GM18858 (cell line): ENCODE data around the gene USP48.
"Not testable (repeated sequence)": the region's sequence is repeated elsewhere in the genome, so short reads cannot be mapped to it uniquely, and the experiment has no call there.

Experiments used
- ATAC-seq: cut with Tn5 transposase; IDR thresholded peaks from one replicate; pipeline ENCODE4 v1.9.1; 2021; ENCODE audit not compliant: unreplicated experiment

The USP48 gene

DNA sequence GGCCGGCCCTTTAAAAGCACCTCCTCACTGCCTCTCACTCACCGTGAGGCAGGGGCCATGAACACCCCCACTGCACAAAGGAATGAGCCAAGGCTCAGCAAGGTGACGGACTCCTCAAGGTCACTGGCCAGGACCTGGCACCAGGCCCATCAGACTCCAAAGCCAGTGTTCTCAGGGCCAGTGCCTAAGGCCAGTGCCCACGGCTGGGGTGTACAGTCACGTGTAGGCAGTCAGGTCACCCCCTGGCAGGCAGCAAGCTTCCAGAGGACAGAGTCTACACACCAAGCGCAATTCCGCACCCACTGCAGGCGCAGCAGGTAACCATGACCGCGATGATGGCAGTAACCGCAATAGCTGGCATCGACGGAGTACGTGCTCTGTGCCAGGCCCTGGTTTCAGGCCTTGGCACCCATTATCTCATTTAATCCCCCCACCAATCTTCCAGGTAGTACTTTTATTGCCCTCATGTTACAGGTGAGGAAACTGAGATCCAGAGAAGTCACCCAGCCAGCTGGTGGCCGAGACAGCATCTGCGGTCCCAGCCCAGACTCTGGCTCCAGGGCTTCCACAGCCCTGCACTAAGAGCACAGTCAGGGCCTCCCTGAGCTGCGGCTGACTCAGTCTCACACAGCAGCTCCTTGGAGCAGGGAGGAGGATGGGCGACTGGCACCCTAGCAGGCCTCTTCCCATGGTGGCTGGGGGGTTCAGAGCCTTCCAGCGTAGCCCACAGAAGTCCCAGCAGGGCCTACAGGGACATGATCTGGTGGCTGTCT lies 140.8 kb downstream of the USP48 start:
- ATAC-seq, result no peak

DNA sequence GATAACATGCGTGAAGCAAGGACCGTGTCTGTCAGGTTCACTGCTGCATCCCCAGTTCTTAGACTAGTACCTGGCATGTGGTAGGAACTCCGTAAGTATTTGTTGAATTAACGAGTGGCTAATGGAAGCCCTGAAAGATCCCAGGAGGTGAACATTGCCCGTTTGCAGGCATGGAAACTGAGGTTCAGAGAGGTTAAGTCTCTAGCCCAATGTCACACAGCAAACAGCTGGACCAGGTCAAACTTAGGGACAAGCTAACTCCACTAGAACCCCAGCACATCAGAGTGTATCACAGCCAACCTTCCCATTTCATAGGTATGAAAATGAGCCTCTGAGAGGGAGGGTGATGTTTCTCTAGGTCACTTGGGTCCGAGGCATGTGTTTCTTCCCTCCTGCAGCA lies 141.4 kb downstream of the USP48 start:
- no peak for ATAC-seq

DNA sequence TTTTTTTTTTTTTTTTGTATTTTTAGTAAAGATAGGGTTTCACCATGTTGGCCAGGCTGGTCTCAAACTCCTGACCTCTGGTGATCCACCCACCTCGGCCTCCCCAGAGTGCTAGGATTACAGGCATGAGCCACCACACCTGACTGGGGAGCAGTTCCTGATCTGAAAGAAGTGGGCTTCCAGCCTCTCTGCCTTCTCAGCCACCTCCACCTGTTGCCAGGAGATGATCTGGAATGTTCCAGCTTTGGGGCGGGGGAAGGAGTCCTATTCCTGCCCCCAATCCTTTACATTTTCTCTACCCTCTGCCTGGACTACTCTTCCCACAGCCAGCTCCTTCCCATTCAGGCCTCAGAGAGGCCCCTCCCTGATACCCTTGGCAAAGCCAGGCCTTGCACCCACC lies 141.9 kb downstream of the USP48 start:
- no peak for ATAC-seq

DNA sequence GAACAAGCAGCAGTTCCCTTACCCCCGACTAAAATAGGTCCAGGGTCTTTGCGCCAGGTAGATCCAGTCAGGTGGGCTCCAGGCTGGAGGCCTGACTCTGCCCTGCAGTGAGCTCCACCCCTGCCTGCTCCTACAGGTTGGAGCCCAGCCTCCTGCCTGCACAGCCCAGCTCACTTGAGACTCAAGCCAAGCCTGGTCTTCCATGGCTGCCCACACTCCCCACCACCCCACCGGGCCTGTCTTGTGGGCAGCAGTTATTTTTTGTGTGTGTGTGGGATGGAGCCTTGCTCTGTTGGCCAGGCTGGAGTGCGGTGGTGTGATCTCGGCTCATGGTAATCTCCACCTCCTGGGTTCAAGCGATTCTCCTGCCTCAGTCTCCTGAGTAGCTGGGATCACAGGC lies 142.3 kb downstream of the USP48 start:
- ATAC-seq, result no peak

DNA sequence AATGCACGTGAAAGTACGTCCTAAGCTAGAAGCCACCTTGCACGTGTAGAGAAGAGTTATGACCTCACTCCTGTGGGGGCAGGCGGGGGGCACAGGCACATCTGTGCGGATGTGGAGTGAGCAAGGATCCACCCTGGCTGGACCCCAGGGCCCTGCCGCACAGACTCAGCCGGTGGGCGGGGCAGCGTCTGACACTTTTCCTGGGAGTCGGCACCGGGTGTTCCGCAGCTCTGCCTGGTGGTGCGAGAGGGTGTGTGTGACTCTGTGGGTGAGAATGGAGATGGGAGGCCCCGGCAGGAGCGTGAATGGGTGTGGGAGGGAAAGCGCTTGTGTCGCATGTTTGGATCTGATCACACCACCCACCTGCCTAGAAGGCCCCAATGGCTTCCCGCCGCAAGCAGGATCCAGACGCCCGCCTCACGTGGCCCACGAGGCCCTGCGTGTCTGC lies 143.3 kb downstream of the USP48 start:
- no peak for ATAC-seq

DNA sequence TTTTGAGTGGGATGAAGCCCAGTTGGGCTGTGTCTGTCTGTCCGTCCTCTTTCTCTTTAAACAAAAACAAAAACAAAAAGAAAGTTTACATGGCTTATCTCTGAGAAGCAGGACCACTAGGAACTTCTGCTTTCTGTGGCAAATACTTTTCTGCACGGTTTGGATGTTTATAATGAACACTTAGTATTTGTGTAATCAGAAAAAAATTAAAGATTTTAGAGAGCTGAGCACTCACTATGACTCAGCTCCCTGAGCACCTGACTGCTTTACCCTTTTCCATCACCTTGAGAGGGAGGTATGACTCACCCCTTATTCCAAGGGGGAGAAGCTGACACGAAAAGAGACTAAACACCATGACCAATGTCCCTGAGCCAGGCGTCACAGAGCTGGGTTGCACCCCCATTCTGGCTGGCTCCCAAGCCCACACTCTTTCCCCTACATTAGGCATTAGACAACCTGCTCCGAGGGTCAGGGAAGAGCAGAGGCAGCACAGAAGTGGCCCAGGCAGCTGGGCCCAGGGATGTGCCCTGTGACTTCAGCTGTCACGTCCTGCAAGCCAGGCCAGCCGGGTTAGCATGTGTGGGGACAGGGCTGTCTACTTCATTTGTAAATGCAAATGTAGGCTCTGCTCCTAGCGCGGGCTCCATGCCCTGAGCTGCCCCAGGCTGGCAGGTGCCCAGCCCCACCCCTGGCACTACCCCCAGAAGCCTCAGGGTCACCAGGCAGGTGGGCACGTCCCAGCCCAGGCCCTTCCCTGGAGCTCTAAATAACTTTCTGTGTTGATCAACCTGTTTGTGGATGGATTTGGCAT lies 144.2 kb downstream of the USP48 start:
- no peak for ATAC-seq

DNA sequence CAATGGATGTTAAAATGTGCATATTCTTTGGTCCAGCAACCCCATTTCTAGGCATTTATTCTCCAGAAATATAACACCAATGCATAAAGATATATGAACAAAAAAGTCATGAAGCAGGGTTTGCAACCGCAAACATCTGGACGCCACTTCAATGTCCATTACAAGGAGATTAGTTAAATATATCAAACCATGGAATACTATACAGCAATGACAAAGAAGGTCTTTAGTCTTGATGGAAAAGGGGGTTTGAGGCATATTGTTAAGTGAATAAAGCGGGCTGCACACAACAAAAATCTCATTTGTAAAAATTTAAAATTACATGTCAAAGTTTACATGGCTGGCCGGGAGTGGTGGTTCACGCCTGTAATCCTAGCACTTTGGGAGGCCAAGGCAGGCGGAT lies 145.4 kb downstream of the USP48 start:
- ATAC-seq, result no peak

DNA sequence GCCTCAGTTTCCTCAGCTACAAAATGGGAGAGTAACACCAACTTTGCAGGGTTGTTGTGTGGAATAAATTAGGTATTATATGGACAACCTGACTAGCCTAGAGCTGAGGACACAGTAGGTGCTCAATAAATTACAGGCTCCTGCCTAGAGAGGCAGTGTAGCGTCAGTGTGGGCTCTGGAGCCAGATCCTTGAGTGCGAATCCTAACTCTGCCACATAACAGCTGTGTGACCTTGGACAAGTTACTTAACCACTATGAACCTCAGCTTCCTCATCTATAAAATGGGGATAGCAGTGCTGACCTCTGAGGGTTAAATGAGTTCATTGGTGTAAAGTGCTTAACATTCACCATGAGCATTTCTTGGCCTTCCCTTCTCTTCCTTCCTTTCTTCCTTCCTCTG lies 146.9 kb downstream of the USP48 start:
- ATAC-seq, result no peak

DNA sequence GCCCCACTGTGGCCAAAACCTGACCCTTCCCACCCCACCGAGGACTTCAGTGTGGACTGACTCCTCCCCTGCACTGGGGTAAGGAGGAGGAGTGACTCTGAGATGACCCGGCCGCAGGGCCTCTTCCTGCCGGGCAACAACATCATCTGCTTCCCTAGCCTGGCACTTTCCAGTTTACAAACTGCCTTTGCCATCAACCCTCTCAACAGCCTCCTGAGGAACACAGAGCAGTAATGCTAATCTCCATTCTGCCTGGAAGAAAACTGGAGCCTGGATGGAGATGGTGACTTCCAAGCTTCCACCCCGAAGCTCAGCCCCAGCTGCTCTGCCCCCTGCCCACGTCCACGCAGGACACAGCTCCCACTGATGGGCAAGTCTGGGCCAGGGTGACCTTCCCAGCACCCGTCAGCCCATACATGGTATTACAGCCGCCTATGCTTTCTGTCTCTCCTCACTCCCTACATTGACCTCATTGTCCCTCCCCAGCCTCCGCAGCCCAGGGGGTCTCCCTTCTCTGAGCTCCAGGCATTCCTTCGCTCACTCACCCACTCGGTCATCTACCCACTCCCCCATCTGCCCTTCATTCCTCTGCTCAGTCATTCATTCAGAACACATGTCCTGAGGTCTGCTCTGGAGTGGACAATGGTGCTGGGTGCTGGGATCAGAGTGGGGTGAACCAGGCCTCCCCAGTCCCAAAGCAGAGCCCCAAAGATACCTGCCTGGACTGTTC lies 148.0 kb downstream of the USP48 start:
- no peak for ATAC-seq

DNA sequence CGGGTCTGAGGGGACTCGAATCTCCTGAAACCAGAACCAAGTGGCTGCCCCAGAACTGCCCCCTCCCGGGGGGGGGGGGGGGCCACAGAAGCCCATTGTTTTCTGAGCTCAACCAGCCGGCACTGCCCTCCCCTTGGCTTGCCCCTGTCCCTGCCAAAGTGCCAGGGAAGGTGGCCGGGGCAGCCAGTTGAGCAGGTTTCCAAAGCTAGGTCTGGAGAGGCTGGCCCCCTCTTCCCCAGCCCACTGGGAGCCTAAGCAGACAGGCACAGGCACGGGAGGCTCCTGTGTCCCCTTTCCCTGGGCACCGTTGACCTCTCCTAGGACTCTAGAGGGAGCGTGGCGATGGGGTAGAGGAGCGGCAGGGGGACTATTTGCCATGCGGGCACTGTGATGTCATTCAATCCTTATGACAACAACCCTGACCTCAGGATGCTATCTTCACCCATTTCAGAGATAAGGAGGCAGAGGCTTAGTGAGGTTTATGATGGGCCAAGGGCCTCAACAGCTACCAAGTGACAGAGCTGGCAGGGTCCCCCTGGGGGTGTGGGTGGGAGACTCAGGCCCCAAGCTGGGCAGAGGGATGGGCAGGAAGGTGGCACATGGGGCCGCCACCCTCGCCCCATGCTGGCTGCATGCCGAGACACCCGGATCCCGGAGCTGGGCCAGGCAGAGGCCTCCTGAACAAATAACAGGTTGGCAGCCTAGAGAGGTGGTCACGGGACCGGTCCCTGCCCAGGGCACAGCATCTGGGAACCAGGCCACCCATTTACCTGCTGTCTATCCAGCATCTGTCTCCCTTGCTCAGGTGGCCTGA lies 148.8 kb downstream of the USP48 start:
- no peak for ATAC-seq

DNA sequence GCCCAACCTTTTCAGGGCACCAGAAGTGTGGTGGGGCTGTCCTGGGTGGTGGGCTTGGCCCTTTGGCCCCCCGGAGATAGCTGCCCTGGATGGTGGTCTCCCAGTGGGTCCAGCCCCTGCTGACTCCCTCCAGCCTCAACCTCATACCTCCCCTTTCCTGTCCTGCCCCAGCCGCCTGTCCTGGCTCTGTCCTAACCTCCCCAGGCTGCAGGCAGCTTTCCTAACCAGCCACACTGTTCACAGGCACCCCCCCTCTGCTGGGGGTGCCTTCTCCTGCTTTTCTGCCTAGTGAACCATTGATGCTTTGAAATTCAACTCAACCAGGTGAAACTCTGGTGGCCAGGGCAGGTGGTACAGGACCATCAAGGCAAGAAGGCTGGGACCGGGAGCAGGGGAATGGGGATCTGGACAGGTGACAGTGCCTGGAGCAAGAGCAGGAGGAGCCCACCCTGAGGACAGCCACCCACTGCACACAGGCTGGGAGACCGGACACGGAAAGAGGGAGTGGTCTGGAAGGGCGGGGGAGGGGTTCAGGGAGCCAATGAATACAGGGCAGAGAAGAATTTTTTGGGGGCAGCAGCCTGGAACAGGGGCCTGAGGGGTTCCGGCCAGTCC lies 149.7 kb downstream of the USP48 start:
- ATAC-seq, result no peak

DNA sequence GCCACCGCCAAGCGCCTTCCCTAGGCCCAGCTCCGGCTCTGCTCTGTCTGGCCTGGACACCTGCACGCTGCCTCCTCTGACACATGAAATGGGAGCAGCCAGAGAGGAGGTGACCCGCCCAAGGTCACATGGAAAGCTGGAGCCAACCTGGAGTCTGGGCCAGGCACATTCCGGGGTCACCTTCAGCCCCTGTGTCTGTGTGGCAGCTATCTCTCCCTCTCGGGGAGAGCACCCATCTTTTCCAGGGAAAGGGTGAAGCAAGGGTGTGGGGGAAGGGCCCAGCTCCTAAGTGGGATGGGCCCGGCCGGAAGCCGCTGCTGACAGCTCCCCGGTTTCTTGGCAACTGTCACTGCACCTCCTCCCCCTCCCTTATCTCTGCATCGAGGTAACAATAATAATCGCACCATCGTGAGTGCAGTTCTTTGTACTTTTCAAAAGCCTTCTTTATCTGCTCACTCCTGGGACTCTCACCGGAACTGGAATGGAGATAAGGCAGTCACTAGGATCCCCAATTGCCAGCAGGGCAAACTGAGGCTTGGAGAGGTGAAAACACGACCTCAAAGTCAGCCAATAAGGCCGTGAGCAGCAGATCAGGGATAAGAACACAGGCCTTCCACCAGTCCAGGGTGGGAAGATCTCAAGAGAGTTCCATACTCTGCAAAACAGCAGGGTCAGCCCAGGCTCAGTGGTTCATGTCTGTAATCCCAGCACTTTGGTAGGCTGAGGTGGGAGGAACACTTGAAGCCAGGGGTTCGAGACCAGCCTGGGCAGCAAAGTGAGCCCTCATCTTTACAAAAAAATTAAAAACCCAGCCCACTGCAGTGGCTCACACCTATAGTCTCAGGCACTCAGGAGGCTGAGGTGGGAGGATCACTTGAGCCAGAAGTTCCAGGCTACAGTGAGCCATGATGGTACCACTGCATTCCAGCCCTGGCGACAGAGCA lies 150.7 kb downstream of the USP48 start:
- ATAC-seq, result no peak

DNA sequence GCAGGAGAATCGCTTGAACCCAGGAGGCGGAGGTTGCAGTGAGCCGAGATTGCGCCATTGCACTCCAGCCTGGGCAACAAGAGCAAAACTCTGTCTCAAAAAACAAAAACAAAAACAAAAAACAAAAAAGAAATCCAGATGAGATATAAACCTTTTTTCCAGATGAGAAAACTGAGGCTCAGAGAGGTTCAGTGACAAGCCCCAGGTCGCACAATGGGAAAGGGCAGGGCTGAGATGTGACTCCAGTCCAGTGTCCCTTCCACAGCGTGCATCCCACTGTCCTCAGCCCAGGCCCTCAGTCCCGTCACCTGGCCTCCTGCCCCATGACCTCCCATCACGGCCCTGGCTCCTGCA lies 151.4 kb downstream of the USP48 start:
- ATAC-seq, result not testable (repeated sequence)

DNA sequence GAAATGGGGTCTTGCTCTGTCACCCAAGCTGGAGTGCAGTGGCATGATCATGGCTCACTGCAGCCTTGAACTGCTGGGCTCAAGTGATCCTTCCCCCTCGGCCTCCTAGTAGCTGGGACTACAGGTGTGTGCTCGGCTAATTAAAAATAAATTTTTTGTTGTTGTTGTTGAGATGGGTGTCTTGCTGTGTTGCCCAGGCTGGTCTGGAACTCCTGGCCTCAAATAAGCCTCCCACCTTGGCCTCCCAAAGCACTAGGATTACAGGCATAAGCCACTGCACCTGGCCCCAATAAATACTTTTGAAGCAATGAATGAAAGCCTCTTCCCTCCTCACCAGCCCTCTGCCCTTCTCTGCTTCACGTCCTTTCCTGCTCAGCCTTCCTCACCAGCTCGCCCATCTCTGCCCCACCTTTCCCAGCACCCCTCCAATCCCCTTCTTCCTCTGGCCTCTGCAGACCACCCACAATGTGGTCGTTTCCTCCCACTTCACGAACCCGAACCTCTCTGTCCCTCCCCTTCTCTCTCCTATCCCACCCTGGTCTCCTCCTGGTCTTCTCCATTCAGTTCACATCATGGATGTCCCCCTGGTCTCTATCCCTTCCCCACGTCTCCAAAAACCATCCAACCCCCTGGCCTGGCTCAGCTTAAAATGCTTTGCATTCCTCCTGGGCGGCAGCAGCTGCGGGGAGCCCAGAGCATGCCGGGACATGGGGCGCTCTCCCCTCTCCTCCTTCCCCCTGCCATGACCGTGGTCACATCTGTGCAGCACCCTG lies 152.2 kb downstream of the USP48 start:
- ATAC-seq, result no peak

DNA sequence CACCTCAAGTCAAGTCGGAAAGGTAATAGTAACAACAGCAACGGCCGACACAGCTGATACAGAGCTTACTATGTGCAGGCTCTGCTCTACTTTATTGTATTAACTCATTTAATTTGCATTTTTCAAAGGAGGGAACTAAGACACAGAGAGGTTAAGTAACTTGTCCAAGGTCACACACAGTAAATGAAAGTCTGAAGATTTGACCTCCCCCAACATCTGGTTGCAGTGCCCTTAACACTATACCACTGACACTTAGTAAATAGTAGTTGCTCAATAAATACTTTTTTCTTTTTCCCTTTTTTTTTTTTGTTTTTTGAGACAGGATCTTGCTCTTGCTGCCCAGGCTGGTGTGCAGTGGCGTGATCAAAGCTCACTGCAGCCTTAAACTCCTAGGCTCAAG lies 153.0 kb downstream of the USP48 start:
- ATAC-seq, result no peak

DNA sequence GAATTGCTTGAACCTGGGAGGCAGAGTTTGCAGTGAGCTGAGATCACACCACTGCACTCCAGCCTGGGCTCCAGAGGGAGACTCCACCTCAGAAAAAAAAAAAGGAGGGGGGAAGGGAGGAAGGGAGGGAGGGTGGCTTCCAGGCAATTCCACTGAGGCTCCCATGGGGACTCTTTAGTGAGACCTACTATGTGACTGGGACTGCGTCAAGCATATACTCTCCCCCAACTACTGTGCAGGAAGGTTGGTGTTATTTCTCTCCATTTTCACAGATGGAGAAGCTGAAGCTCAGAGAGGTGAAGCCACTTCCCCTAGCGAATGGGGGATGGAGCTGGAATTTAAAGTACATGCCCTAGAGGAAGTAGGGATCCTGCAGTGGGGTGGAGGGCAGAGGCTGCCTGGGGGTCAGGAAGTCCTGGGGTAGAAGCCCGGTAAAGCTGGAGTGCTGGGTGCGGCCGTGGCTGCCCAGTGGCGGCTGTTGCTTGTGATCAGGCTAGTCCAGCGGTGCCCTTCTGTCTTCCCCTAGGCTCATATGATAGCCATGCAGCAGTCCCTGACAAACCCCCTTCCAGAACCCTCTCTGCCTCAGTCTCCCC lies 154.1 kb downstream of the USP48 start:
- no peak for ATAC-seq
